SK-N-SH (cell line): ENCODE data around the gene CDKN1B. TPM values are rescaled to one million over a fixed set of nuclear protein-coding genes. Genes with fewer than 3 reads are reported as not detected.

Source experiments
- CTCF ChIA-PET: fragments of 300-600, 350-600 bp; formaldehyde crosslinking; extraction: SDS; loops from one replicate; lab custom pipeline; 2021; lab: Yijun Ruan, JAX
- POLR2A ChIA-PET: fragments of 350-600 bp; sonication (Branson Sonifier 250); formaldehyde crosslinking; extraction: SDS; loops from one replicate; lab custom pipeline; 2020; ENCODE audit warnings: antibody characterized with exemption, inconsistent platforms; lab: Yijun Ruan, JAX
- DNase-seq: peaks from one replicate; pipeline ENCODE4 v3.0.0; 2012
- H2AFZ ChIP-seq: fragments of 200-600 bp; sonication (generic); 2 replicates; pipeline ENCODE4 v1.8.1; 2016; ENCODE audit warnings: antibody characterized with exemption, mild to moderate bottlenecking, low read depth
- H3F3A ChIP-seq: fragments of 200-600 bp; sonication (generic); replicated peaks from 2 replicates; pipeline ENCODE3; 2016; ENCODE audit warnings: antibody characterized with exemption, mild to moderate bottlenecking; ENCODE audit not compliant: insufficient read depth
- H3K27ac ChIP-seq, 2 experiments: fragments of 200-500 bp in 1 of 2; fragments of 200-600 bp in 1 of 2; sonication (Bioruptor generic) in 1 of 2; sonication (generic), shearing (Covaris generic) in 1 of 2; 2 replicates each; pipeline versions ENCODE4 v1.5.1 to v1.6.1; 2014 to 2016; ENCODE audit warnings: low read depth in 2 of 2, inconsistent platforms in 1 of 2, low read length in 1 of 2, mild to moderate bottlenecking in 1 of 2, mixed read lengths in 1 of 2
- H3K27me3 ChIP-seq: fragments of 200-600 bp; sonication (generic), shearing (Covaris generic); 2 replicates; pipeline ENCODE4 v1.6.1; 2016; ENCODE audit warnings: mixed run types; ENCODE audit not compliant: insufficient read depth
- H3K36me3 ChIP-seq, 2 experiments: fragments of 200-500 bp in 1 of 2; fragments of 200-600 bp in 1 of 2; sonication (Bioruptor generic) in 1 of 2; sonication (generic) in 1 of 2; replicated peaks in 1 of 2; 2 replicates each; pipeline versions ENCODE3 to v1.5.1; 2014 to 2016; ENCODE audit warnings: low read length in 1 of 2, mild to moderate bottlenecking in 1 of 2; ENCODE audit not compliant: insufficient read depth in 2 of 2, control insufficient read depth in 1 of 2
- H3K4me1 ChIP-seq, 2 experiments: fragments of 200-500 bp in 1 of 2; fragments of 200-600 bp in 1 of 2; sonication (Bioruptor generic) in 1 of 2; sonication (generic), shearing (Covaris generic) in 1 of 2; 2 replicates each; pipeline versions ENCODE4 v1.5.1 to v1.6.1; 2014 to 2016; ENCODE audit warnings: low read depth in 1 of 2, low read length in 1 of 2, mixed run types in 1 of 2; ENCODE audit not compliant: insufficient read depth in 2 of 2, control insufficient read depth in 1 of 2
- H3K4me2 ChIP-seq: fragments of 200-600 bp; sonication (generic), shearing (Covaris generic); 2 replicates; pipeline ENCODE4 v1.6.1; 2017; ENCODE audit warnings: mixed run types
- H3K4me3 ChIP-seq, 2 experiments: fragments of 200-500 bp in 1 of 2; fragments of 200-600 bp in 1 of 2; sonication (Bioruptor generic) in 1 of 2; sonication (generic), shearing (Covaris generic) in 1 of 2; 2 replicates each; pipeline versions ENCODE4 v1.5.1 to v1.8.1; 2014 to 2016; ENCODE audit warnings: low read depth in 2 of 2, inconsistent platforms in 1 of 2, low read length in 1 of 2, mild to moderate bottlenecking in 1 of 2, mixed read lengths in 1 of 2, moderate library complexity in 1 of 2
- H3K79me2 ChIP-seq: fragments of 200-600 bp; sonication (generic); 2 replicates; pipeline ENCODE4 v1.8.1; 2017; ENCODE audit warnings: mild to moderate bottlenecking; ENCODE audit not compliant: insufficient read depth
- H3K9ac ChIP-seq: fragments of 200-600 bp; sonication (generic); 2 replicates; pipeline ENCODE4 v1.6.1; 2017; ENCODE audit warnings: mixed run types
- H3K9me2 ChIP-seq: fragments of 200-600 bp; sonication (generic); 2 replicates; pipeline ENCODE4 v1.6.1; 2017; ENCODE audit warnings: mixed run types
- H3K9me3 ChIP-seq: fragments of 200-600 bp; sonication (generic); 2 replicates; pipeline ENCODE4 v1.6.1; 2017; ENCODE audit warnings: mixed run types, mild to moderate bottlenecking, moderate library complexity
- H4K20me1 ChIP-seq: fragments of 200-600 bp; sonication (generic); 2 replicates; pipeline ENCODE4 v1.6.1; 2017; ENCODE audit warnings: mild to moderate bottlenecking, mixed run types; ENCODE audit not compliant: insufficient read depth
- ELF1 ChIP-seq: IDR thresholded peaks from 2 replicates; pipeline ENCODE4 v1.4.0; 2012
- EZH2phosphoT487 ChIP-seq: fragments of 200-600 bp; sonication (generic); IDR thresholded peaks from 2 replicates; pipeline ENCODE4 v1.6.1; 2017; ENCODE audit warnings: low read depth, mixed run types, mild to moderate bottlenecking, antibody characterized with exemption, moderate library complexity, borderline replicate concordance
- FOXJ3 ChIP-seq: sonication (generic); formaldehyde crosslinking; IDR thresholded peaks from 2 replicates; pipeline ENCODE4 v1.5.1; 2020; ENCODE audit warnings: mild to moderate bottlenecking, missing genetic modification reagents
- GATA2 ChIP-seq: sonication (generic); formaldehyde crosslinking; IDR thresholded peaks from 2 replicates; pipeline ENCODE4 v1.5.0; 2020; ENCODE audit warnings: mild to moderate bottlenecking, missing genetic modification reagents
- JUND ChIP-seq: IDR thresholded peaks from 2 replicates; pipeline ENCODE4 v1.4.0; 2012
- MXI1 ChIP-seq: IDR thresholded peaks from 2 replicates; pipeline ENCODE4 v1.6.1; 2012; ENCODE audit warnings: mild to moderate bottlenecking, low read depth, low read length, improper control_type of control experiment
- PBX3 ChIP-seq: IDR thresholded peaks from 2 replicates; pipeline ENCODE4; 2012
- POLR2AphosphoS5 ChIP-seq: IDR thresholded peaks from 2 replicates; pipeline ENCODE4 v1.6.1; 2012; ENCODE audit warnings: low read depth, low read length
- RXRA ChIP-seq: IDR thresholded peaks from 2 replicates; pipeline ENCODE4 v1.4.0; 2012; ENCODE audit warnings: low read depth, mild to moderate bottlenecking, borderline replicate concordance
- SMC3 ChIP-seq: IDR thresholded peaks from 2 replicates; pipeline ENCODE4 v1.6.1; 2012; ENCODE audit warnings: low read depth, low read length, improper control_type of control experiment
- YY1 ChIP-seq: IDR thresholded peaks from 2 replicates; pipeline ENCODE4 v1.4.0; 2012; ENCODE audit warnings: low read depth, mild to moderate bottlenecking
- ZBTB33 ChIP-seq: IDR thresholded peaks from 2 replicates; pipeline ENCODE4 v1.4.0; 2012; ENCODE audit warnings: low read depth, borderline replicate concordance
- WGBS: methylation state at CpG from one replicate; pipeline ENCODE4 v1.1.6; 2017; ENCODE audit warnings: low lambda C conversion rate; 5-methylcytosine and 5-hydroxymethylcytosine counted together
- polyA plus RNA-seq, 3 experiments: library from polyadenylated mRNA; depleted of rRNA; stranded (reverse); fragments of >200 nt; gene quantifications; 2 replicates each; pipeline ENCODE4 v1.2.3, GENCODE V29; 2012
- TF ChIP-seq, protein P1 (sequence below): IDR thresholded peaks from 2 replicates; pipeline ENCODE4 v1.4.0; 2012; ENCODE audit warnings: low read depth
- TF ChIP-seq, protein P2 (sequence below): fragments of 150-350 bp; IDR thresholded peaks from 2 replicates; pipeline ENCODE4 v1.6.1; 2016; ENCODE audit warnings: mild to moderate bottlenecking, low read depth, low read length
- TF ChIP-seq, protein P3 (sequence below): fragments of 200-600 bp; sonication (generic); IDR thresholded peaks from 2 replicates; pipeline ENCODE4 v1.6.1; 2017; ENCODE audit warnings: antibody characterized with exemption, mild to moderate bottlenecking, moderate library complexity

Gene CDKN1B
- polyA plus RNA-seq, 1 of the 3 experiments (the other 2 are of a cell fraction) = 9.2 TPM

DNA sequence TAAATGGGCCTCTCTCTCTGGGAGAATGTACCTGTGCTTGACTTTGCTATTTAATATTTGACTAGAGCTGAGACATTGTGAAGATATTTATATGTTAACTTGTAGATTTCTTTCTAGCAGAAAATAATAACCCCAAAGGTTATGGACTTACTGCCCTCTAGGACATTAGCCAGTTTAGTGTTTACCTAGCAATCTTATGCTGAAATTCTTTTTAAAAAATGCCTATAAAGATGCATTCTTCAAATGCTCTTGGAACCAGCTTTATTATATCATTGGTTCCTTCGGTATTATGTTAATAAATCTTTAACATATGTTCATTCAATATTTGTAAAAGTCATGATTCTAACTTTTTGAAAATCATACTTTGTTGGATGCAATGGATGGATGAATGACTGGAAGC, 49.2 kb upstream of the CDKN1B start:
- Histone ChIP-seq H3K9me3 (no peaks in the 10 kb centered on the region), H3K79me2 (no peaks in the 10 kb centered on the region), H3K27me3 (no peaks in the 10 kb centered on the region), H3K36me3 (no peaks in the 10 kb centered on the region), H3K4me1 (0 out of 4 replicates have a peak, but pooled peaks cover 0 to 4% of the 10 kb centered on the region in 2 experiments), H3K27ac (no peak overlapping the region), H3K4me3 (no peak overlapping the region), H4K20me1 (no peaks in the 10 kb centered on the region), H3K9ac (no peak overlapping the region), H3K9me2 (no peaks in the 10 kb centered on the region), H2AFZ (no peak overlapping the region), H3F3A (no peaks in the 10 kb centered on the region), H3K4me2 (no peak overlapping the region)
- ChIA-PET POLR2A (no interaction called here), CTCF (interaction anchor here (0.7 to 3.7 kb wide), 2 partner anchors 12 to 105 kb away, joined by 3 to 15 read pairs; no protein-coding TSS in a partner anchor)
- no peak for DNase-seq
- TF ChIP-seq EZH2phosphoT487 (no peak), FOXJ3 (CRISPR knock-in tag) (no peak), SMC3 (no peak), MXI1 (no peak), GATA2 (CRISPR knock-in tag) (no peak), ELF1 (no peak), YY1 (no peak), POLR2AphosphoS5 (no peak)
- TF ChIP-seq, protein P1, sequence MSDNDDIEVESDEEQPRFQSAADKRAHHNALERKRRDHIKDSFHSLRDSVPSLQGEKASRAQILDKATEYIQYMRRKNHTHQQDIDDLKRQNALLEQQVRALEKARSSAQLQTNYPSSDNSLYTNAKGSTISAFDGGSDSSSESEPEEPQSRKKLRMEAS = no peak
- TF ChIP-seq, protein P2, sequence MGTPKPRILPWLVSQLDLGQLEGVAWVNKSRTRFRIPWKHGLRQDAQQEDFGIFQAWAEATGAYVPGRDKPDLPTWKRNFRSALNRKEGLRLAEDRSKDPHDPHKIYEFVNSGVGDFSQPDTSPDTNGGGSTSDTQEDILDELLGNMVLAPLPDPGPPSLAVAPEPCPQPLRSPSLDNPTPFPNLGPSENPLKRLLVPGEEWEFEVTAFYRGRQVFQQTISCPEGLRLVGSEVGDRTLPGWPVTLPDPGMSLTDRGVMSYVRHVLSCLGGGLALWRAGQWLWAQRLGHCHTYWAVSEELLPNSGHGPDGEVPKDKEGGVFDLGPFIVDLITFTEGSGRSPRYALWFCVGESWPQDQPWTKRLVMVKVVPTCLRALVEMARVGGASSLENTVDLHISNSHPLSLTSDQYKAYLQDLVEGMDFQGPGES = no peak
- TF ChIP-seq, protein P3, sequence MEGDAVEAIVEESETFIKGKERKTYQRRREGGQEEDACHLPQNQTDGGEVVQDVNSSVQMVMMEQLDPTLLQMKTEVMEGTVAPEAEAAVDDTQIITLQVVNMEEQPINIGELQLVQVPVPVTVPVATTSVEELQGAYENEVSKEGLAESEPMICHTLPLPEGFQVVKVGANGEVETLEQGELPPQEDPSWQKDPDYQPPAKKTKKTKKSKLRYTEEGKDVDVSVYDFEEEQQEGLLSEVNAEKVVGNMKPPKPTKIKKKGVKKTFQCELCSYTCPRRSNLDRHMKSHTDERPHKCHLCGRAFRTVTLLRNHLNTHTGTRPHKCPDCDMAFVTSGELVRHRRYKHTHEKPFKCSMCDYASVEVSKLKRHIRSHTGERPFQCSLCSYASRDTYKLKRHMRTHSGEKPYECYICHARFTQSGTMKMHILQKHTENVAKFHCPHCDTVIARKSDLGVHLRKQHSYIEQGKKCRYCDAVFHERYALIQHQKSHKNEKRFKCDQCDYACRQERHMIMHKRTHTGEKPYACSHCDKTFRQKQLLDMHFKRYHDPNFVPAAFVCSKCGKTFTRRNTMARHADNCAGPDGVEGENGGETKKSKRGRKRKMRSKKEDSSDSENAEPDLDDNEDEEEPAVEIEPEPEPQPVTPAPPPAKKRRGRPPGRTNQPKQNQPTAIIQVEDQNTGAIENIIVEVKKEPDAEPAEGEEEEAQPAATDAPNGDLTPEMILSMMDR = no peak
- WGBS = 68% methylated on average over 1 of the region's 1 CpG

DNA sequence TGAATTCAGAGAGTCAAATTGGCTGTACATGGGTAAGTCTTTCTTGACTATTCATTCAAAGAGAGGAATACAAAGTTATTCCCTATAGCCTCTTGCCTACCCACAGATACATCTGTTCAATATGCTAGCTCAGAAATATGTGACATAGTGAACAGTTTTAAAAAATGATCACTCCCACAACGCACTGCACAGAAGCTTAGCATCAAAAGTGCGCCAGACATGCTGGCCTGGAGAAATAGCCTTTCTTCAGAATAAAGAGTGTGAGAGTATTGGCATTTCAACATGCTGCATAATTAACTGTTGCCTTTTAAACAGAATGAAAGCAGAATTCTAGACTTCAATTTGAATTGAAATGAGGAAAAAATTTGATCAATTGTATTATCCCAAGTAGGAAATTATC, 48.1 kb upstream of the CDKN1B start:
- no peaks in the 10 kb centered on the region for H3K9me2 ChIP-seq
- no peak for DNase-seq
- no peak overlapping the region for H2AFZ ChIP-seq
- H3F3A ChIP-seq = no peaks in the 10 kb centered on the region
- H3K4me2 ChIP-seq = no peak overlapping the region
- H3K4me3 ChIP-seq = no peak overlapping the region
- H3K9me3 ChIP-seq = no peaks in the 10 kb centered on the region
- POLR2A ChIA-PET = no interaction called here
- CTCF ChIA-PET = interaction anchor here (1.3 kb wide), 1 partner anchor 9 kb away, joined by 3 read pairs; no protein-coding TSS in a partner anchor
- 97% methylated on average over 2 of the region's 2 CpGs for WGBS
- H3K9ac ChIP-seq = no peak overlapping the region
- 0 out of 4 replicates have a peak, but pooled peaks cover 0 to 4% of the 10 kb centered on the region in 2 experiments for H3K4me1 ChIP-seq
- no peaks in the 10 kb centered on the region for H3K27me3 ChIP-seq
- no peaks in the 10 kb centered on the region for H3K79me2 ChIP-seq
- no peaks in the 10 kb centered on the region for H4K20me1 ChIP-seq
- H3K27ac ChIP-seq = no peak overlapping the region
- no peaks in the 10 kb centered on the region for H3K36me3 ChIP-seq
- TF ChIP-seq RXRA (no peak), ZBTB33 (no peak), JUND (no peak), FOXJ3 (CRISPR knock-in tag) (no peak), EZH2phosphoT487 (no peak), SMC3 (no peak), PBX3 (no peak)
